Hippocampal formation (tissue), 2 donors: ENCODE measurements around the gene UBE2O.

Experiments used
- DNase-seq, 2 donors: peaks; one replicate each; lab custom pipeline; 2025; lab: John Stamatoyannopoulos, UW

The UBE2O gene

DNA sequence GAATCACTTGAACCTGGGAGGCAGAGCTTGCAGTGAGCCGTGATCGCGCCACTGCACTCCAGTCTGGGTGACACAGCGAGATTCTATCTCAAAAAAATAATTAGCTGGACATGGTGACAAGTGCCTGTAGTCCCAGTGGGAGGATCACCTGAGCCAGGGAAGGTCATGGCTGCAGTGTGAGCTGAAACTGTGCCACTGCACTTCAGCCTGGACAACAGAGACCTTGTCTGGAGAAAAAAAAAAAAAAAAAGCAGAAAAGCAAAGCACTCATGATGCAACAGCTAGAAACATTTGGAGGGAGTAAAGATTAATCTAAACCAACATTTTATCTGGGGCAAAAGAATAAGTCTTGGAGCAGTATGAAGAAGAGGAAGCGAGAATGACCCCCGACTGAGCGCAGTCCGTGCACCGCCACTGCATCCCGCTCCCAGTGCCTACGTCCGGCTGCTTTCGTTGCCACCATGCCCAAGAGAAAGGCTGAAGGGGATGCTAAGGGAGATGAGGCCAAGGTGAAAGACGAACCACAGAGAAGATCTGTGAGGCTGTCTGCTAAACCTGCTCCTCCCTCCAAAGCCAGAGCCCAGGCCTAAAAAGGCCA lies 107.5 kb downstream of the UBE2O start:
- DNase-seq: no peak

DNA sequence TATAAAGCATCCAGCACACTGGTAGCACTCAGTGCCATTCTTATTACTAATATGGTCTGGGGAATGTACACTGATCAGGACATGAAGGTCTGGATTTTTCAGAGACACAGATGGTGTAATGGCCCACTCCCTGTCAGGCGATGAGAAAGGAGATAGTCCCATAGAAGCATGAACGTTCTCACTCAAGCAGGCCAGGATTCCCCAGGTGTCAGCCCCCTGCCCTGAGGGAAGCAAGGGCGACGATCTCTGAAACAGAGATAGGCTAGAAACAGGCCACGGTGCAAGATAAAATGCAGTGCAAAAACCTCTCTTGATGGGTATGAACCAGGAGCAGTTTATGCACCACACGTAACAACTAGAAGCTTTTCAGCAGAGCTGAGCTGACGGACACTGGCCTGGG lies 109.8 kb downstream of the UBE2O start:
- DNase-seq: no peak

DNA sequence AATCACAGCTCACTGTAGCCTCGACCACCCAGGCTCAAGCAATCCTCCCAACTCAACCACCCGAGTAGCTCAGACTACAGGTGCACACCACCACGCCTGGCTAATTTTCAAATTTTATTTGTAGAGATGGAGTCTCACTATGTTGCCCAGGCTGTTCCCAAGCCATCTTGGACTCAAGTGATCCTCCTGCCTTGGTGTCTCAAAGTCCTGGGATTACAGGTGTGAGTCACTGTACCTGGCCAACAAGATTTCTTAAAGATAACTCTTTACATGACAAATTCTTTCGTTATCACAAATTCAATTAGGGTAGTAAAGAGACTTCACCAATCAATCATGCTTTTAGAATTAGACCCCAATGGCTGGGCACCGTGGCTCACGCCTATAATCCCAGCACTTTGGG lies 111.7 kb downstream of the UBE2O start:
- DNase-seq: no peak
